Measurements from ENCODE around the gene PHIP.
"Not testable (repeated sequence)": the region's sequence is repeated elsewhere in the genome, so short reads cannot be mapped to it uniquely, and the experiment has no call there.

PHIP gene

GRCh38 chr6:78908621-78909020, 169.4 kb downstream of the PHIP start:
- no peak overlapping the region for H4K8ac ChIP-seq (ENCODE audit: low read depth, low read length)

GRCh38 chr6:78896227-78896626, 181.8 kb downstream of the PHIP start:
- H2AFZ ChIP-seq (ENCODE audit: low read length) = no peak overlapping the region
- no peaks in the 10 kb centered on the region for H3K79me1 ChIP-seq (ENCODE audit: low read depth, low read length)
- WGBS, 2 donors (ENCODE audit: extremely low coverage in 2 of 2, insufficient read length in 2 of 2, insufficient replicate concordance in 1 of 2) = no CpG with 5 or more reads among the region's 2 CpGs
- H3K23ac ChIP-seq (ENCODE audit: low read depth, low read length, poor library complexity) = no peak overlapping the region
- no peak overlapping the region for H3K4ac ChIP-seq (ENCODE audit: low read length)
- H3K36me3 ChIP-seq (replicated peaks in 1 of 2; ENCODE audit: control insufficient read depth in 2 of 2, insufficient read depth in 2 of 2, low read length in 2 of 2) = peaks cover 0 to 23% of the 10 kb centered on the region in 2 donors
- H4K91ac ChIP-seq (ENCODE audit: low read depth, low read length, poor library complexity) = no peak overlapping the region
- no peak overlapping the region for H2BK12ac ChIP-seq (ENCODE audit: low read length)
- no peak overlapping the region for H2BK120ac ChIP-seq (ENCODE audit: low read depth, low read length)
- H3K27ac ChIP-seq (replicated peaks; ENCODE audit: low read length) = no peak overlapping the region
- H3K9me3 ChIP-seq (replicated peaks in 1 of 2; ENCODE audit: control insufficient read depth in 2 of 2, insufficient read depth in 1 of 2, low read depth in 1 of 2, low read length in 2 of 2) = no peaks in the 10 kb centered on the region
- no peak overlapping the region for H3K4me2 ChIP-seq (ENCODE audit: insufficient read depth, low read length, poor library complexity, severe bottlenecking)
- H3K4me1 ChIP-seq (ENCODE audit: control insufficient read depth in 2 of 2, insufficient read depth in 1 of 2, low read depth in 1 of 2, low read length in 2 of 2) = no peaks in the 10 kb centered on the region
- no peak overlapping the region for H4K8ac ChIP-seq (ENCODE audit: low read depth, low read length)
- H2BK5ac ChIP-seq (ENCODE audit: low read length) = no peak overlapping the region
- H2BK15ac ChIP-seq (ENCODE audit: low read length) = no peak overlapping the region
- no peak overlapping the region for H3K14ac ChIP-seq (ENCODE audit: low read length)
- H3K4me3 ChIP-seq (ENCODE audit: low read length in 2 of 2) = no peak overlapping the region
- no peak for DNase-seq (ENCODE audit: low spot score)
- no peak overlapping the region for H3K9ac ChIP-seq (ENCODE audit: low read depth, low read length, poor library complexity)
- H3K27me3 ChIP-seq (ENCODE audit: control insufficient read depth in 3 of 3, insufficient read depth in 3 of 3, low read depth in 1 of 3, low read length in 3 of 3) = no peaks in the 10 kb centered on the region
- no peak overlapping the region for H3K18ac ChIP-seq (ENCODE audit: low read length)
- H2AK5ac ChIP-seq (ENCODE audit: low read depth, low read length) = no peak overlapping the region

More at GRCh38 chr6:78908621-78909020, 169.4 kb downstream of the PHIP start:
- no peak overlapping the region for H2BK15ac ChIP-seq (ENCODE audit: low read length)
- no peak overlapping the region for H2AK5ac ChIP-seq (ENCODE audit: low read depth, low read length)
- no peak overlapping the region for H3K18ac ChIP-seq (ENCODE audit: low read length)
- no peak overlapping the region for H2BK120ac ChIP-seq (ENCODE audit: low read depth, low read length)
- H3K79me1 ChIP-seq (ENCODE audit: low read depth, low read length) = no peaks in the 10 kb centered on the region
- WGBS, 2 donors (ENCODE audit: extremely low coverage in 2 of 2, insufficient read length in 2 of 2, insufficient replicate concordance in 1 of 2) = no CpG with 5 or more reads among the region's 2 CpGs
- H2AFZ ChIP-seq (ENCODE audit: low read length) = no peak overlapping the region
- H3K9ac ChIP-seq (ENCODE audit: low read depth, low read length, poor library complexity) = no peak overlapping the region
- H3K4me1 ChIP-seq (ENCODE audit: control insufficient read depth in 2 of 2, insufficient read depth in 1 of 2, low read depth in 1 of 2, low read length in 2 of 2) = peaks cover 0 to 3% of the 10 kb centered on the region in 2 donors
- no peak overlapping the region for H2BK5ac ChIP-seq (ENCODE audit: low read length)
- DNase-seq (ENCODE audit: low spot score) = no peak
- H3K4me2 ChIP-seq (ENCODE audit: insufficient read depth, low read length, poor library complexity, severe bottlenecking) = no peak overlapping the region
- no peak overlapping the region for H3K4ac ChIP-seq (ENCODE audit: low read length)
- peaks cover 0 to 25% of the 10 kb centered on the region in 2 donors for H3K36me3 ChIP-seq (replicated peaks in 1 of 2; ENCODE audit: control insufficient read depth in 2 of 2, insufficient read depth in 2 of 2, low read length in 2 of 2)
- no peak overlapping the region for H3K14ac ChIP-seq (ENCODE audit: low read length)
- H2BK12ac ChIP-seq (ENCODE audit: low read length) = no peak overlapping the region
- H4K91ac ChIP-seq (ENCODE audit: low read depth, low read length, poor library complexity) = no peak overlapping the region
- no peak overlapping the region for H3K4me3 ChIP-seq (ENCODE audit: low read length in 2 of 2)
- no peak overlapping the region for H3K23ac ChIP-seq (ENCODE audit: low read depth, low read length, poor library complexity)
- H3K9me3 ChIP-seq (replicated peaks in 1 of 2; ENCODE audit: control insufficient read depth in 2 of 2, insufficient read depth in 1 of 2, low read depth in 1 of 2, low read length in 2 of 2) = peaks cover 2 to 6% of the 10 kb centered on the region in 2 donors
- peaks cover 0 to 10% (median 0%) of the 10 kb centered on the region in 3 experiments for H3K27me3 ChIP-seq (ENCODE audit: control insufficient read depth in 3 of 3, insufficient read depth in 3 of 3, low read depth in 1 of 3, low read length in 3 of 3)
- H3K27ac ChIP-seq (replicated peaks; ENCODE audit: low read length) = no peak overlapping the region

GRCh38 chr6:78889901-78890300, 188.2 kb downstream of the PHIP start:
- H2BK120ac ChIP-seq (ENCODE audit: low read depth, low read length); H3K4me1 ChIP-seq (ENCODE audit: control insufficient read depth in 2 of 2, insufficient read depth in 1 of 2, low read depth in 1 of 2, low read length in 2 of 2); H3K4me2 ChIP-seq (ENCODE audit: insufficient read depth, low read length, poor library complexity, severe bottlenecking); H3K27ac ChIP-seq (replicated peaks; ENCODE audit: low read length); H3K4ac ChIP-seq (ENCODE audit: low read length); H3K23ac ChIP-seq (ENCODE audit: low read depth, low read length, poor library complexity); H3K18ac ChIP-seq (ENCODE audit: low read length); H3K9me3 ChIP-seq (replicated peaks in 1 of 2; ENCODE audit: control insufficient read depth in 2 of 2, insufficient read depth in 1 of 2, low read depth in 1 of 2, low read length in 2 of 2); H2BK15ac ChIP-seq (ENCODE audit: low read length); H2AFZ ChIP-seq (ENCODE audit: low read length); H3K4me3 ChIP-seq (ENCODE audit: low read length in 2 of 2); H2AK5ac ChIP-seq (ENCODE audit: low read depth, low read length); H2BK12ac ChIP-seq (ENCODE audit: low read length); H3K27me3 ChIP-seq (ENCODE audit: control insufficient read depth in 3 of 3, insufficient read depth in 3 of 3, low read depth in 1 of 3, low read length in 3 of 3); H4K8ac ChIP-seq (ENCODE audit: low read depth, low read length); H3K79me1 ChIP-seq (ENCODE audit: low read depth, low read length); H4K91ac ChIP-seq (ENCODE audit: low read depth, low read length, poor library complexity); H3K9ac ChIP-seq (ENCODE audit: low read depth, low read length, poor library complexity); DNase-seq (ENCODE audit: low spot score); H3K14ac ChIP-seq (ENCODE audit: low read length); H2BK5ac ChIP-seq (ENCODE audit: low read length): not testable (repeated sequence)
- H3K36me3 ChIP-seq (replicated peaks in 1 of 2; ENCODE audit: control insufficient read depth in 2 of 2, insufficient read depth in 2 of 2, low read length in 2 of 2) = peaks cover 0 to 33% of the 10 kb centered on the region in 2 donors
- no CpG with 5 or more reads among the region's 5 CpGs for WGBS, 2 donors (ENCODE audit: extremely low coverage in 2 of 2, insufficient read length in 2 of 2, insufficient replicate concordance in 1 of 2)
